HG02798 (cell line): ENCODE measurements around the gene SOX6.

Source experiments
- ATAC-seq: cut with Tn5 transposase; IDR thresholded peaks from one replicate; pipeline ENCODE4 v1.9.1; 2021; ENCODE audit warnings: mild to moderate bottlenecking; ENCODE audit not compliant: unreplicated experiment, poor library complexity

Gene SOX6

GRCh38 chr11:16367252-16367651, 10.9 kb upstream of the SOX6 start:
- no peak for ATAC-seq

- no peak for ATAC-seq
Measured at GRCh38 chr11:16365581-16366228, 9.4 kb upstream of the SOX6 start.

GRCh38 chr11:16364254-16364653, 7.9 kb upstream of the SOX6 start:
- ATAC-seq = no peak

GRCh38 chr11:16363706-16364105, 7.4 kb upstream of the SOX6 start:
- no peak for ATAC-seq

- no peak for ATAC-seq
Measured at GRCh38 chr11:16361108-16361865, 4.9 kb upstream of the SOX6 start.

GRCh38 chr11:16359369-16359768, 3.0 kb upstream of the SOX6 start:
- ATAC-seq = no peak

- ATAC-seq = no peak
Measured at GRCh38 chr11:16358726-16359125, 2.4 kb upstream of the SOX6 start.

- ATAC-seq = no peak
Measured at GRCh38 chr11:16357775-16358174, 1.4 kb upstream of the SOX6 start.

GRCh38 chr11:16356761-16357393, 531 bp upstream of the SOX6 start:
- no peak for ATAC-seq

- no peak for ATAC-seq
Measured at GRCh38 chr11:16352707-16353106, 3.6 kb downstream of the SOX6 start.

GRCh38 chr11:16350125-16350524, 6.2 kb downstream of the SOX6 start:
- ATAC-seq = no peak

- no peak for ATAC-seq
Measured at GRCh38 chr11:16347928-16348685, 8.2 kb downstream of the SOX6 start.

GRCh38 chr11:16346975-16347374, 9.4 kb downstream of the SOX6 start:
- no peak for ATAC-seq

- ATAC-seq = no peak
Measured at GRCh38 chr11:16341853-16342252, 14.5 kb downstream of the SOX6 start.

- no peak for ATAC-seq
Measured at GRCh38 chr11:16338393-16338792, 18.0 kb downstream of the SOX6 start.

- no peak for ATAC-seq
Measured at GRCh38 chr11:16337421-16338213, 18.7 kb downstream of the SOX6 start.

GRCh38 chr11:16336721-16337120, 19.6 kb downstream of the SOX6 start:
- no peak for ATAC-seq

GRCh38 chr11:16336204-16336603, 20.1 kb downstream of the SOX6 start:
- ATAC-seq = no peak

GRCh38 chr11:16335236-16335962, 20.9 kb downstream of the SOX6 start:
- ATAC-seq = no peak
